HepG2 (cell line): ENCODE measurements around the gene CEACAM4. TPM values are rescaled to one million over a fixed set of nuclear protein-coding genes. Genes with fewer than 3 reads are reported as not detected.

Experiments
- ATAC-seq: fragments of 200-7000 bp; cut with Tn5 transposase; 3 replicates; pipeline ENCODE4 v1.9.1; 2020; ENCODE audit warnings: mild to moderate bottlenecking, moderate library complexity
- BruUV-seq: library from RNA; stranded (reverse); fragments of 400-500 nt; replicated peaks from 2 replicates; lab custom pipeline; 2021; lab: Mats Ljungman, UMichigan
- CTCF ChIA-PET: fragments of 300-600 bp; formaldehyde crosslinking; extraction: SDS; loops from one replicate; lab custom pipeline; 2021; ENCODE audit warnings: low total read pairs, inconsistent platforms, low intra/inter-chr PET ratio; lab: Yijun Ruan, JAX
- POLR2A ChIA-PET: fragments of 350-600 bp; sonication (Branson Sonifier 250); formaldehyde crosslinking; loops from one replicate; lab custom pipeline; 2020; ENCODE audit warnings: antibody characterized with exemption, inconsistent platforms; lab: Yijun Ruan, JAX
- DNase-seq: peaks from one replicate; pipeline ENCODE4 v3.0.0-alpha.2; 2015; ENCODE audit warnings: low spot score
- FAIRE-seq: peaks from 3 replicates; lab custom pipeline; 2011; peaks lifted over from hg19 to GRCh38; lab: Jason Lieb, UNC
- H2AFZ ChIP-seq: one replicate; pipeline ENCODE4 v1.6.1; 2011; ENCODE audit warnings: low read length, inconsistent platforms
- H3K27ac ChIP-seq: fragments of 300-600 bp; 3 replicates; pipeline ENCODE4 v1.8.0; 2011; ENCODE audit warnings: mixed run types, mild to moderate bottlenecking, mixed read lengths, low read length, inconsistent platforms; ENCODE audit not compliant: insufficient read depth; ENCODE audit errors: extremely low read length
- H3K27me3 ChIP-seq, 2 experiments: fragments of 200-600 bp in 1 of 2; 2 replicates in 1 of 2; 3 replicates in 1 of 2; pipeline versions ENCODE4 v1.6.0 to v1.8.0; 2011; ENCODE audit warnings: low read length in 2 of 2, mild to moderate bottlenecking in 2 of 2, moderate library complexity in 2 of 2, inconsistent platforms in 1 of 2; ENCODE audit not compliant: insufficient read depth in 2 of 2, control insufficient read depth in 1 of 2
- H3K36me3 ChIP-seq, 2 experiments: fragments of 200-600 bp in 1 of 2; replicated peaks in 1 of 2; 2 replicates in 1 of 2; 3 replicates in 1 of 2; pipeline versions ENCODE4 v1.5.1 to v1.8.0; 2011; ENCODE audit warnings: low read length in 2 of 2, inconsistent platforms in 1 of 2; ENCODE audit not compliant: insufficient read depth in 2 of 2, control insufficient read depth in 1 of 2
- H3K4me1 ChIP-seq: 2 replicates; pipeline ENCODE4 v1.5.1; 2012; ENCODE audit warnings: low read length, inconsistent platforms; ENCODE audit not compliant: insufficient read depth
- H3K4me2 ChIP-seq: 2 replicates; pipeline ENCODE4 v1.6.0; 2011; ENCODE audit warnings: low read depth, low read length, inconsistent platforms
- H3K4me3 ChIP-seq, 3 experiments: fragments of 200-600 bp in 1 of 3; sonication (generic), shearing (Covaris generic) in 1 of 3; replicated peaks in 1 of 3; 2 replicates each; pipeline ENCODE4 v1.5.1; 2011 to 2016; ENCODE audit warnings: low read length in 3 of 3, inconsistent platforms in 2 of 3, low read depth in 2 of 3, mild to moderate bottlenecking in 2 of 3, control low read depth in 1 of 3, mixed read lengths in 1 of 3; ENCODE audit not compliant: insufficient read depth in 1 of 3
- H3K79me2 ChIP-seq: one replicate; pipeline ENCODE4 v1.6.1; 2011; ENCODE audit warnings: low read length, inconsistent platforms; ENCODE audit not compliant: insufficient read depth
- H3K9ac ChIP-seq: 2 replicates; pipeline ENCODE4 v1.6.0; 2011; ENCODE audit warnings: mild to moderate bottlenecking, low read depth, low read length, inconsistent platforms; ENCODE audit not compliant: insufficient read depth
- H3K9me3 ChIP-seq: 2 replicates; pipeline ENCODE4 v1.5.1; 2012; ENCODE audit warnings: mild to moderate bottlenecking, low read length
- H4K20me1 ChIP-seq: 2 replicates; pipeline ENCODE4 v1.6.0; 2011; ENCODE audit warnings: inconsistent platforms, mild to moderate bottlenecking, low read length, moderate library complexity; ENCODE audit not compliant: insufficient read depth
- CEBPG ChIP-seq: IDR thresholded peaks from 2 replicates; pipeline ENCODE4 v1.6.1; 2016
- CTCF ChIP-seq: sonication (generic); formaldehyde crosslinking; IDR thresholded peaks from 2 replicates; pipeline ENCODE4 v1.5.0; 2020; ENCODE audit warnings: mild to moderate bottlenecking, missing genetic modification reagents, moderate library complexity
- FOXO1 ChIP-seq: sonication (generic); formaldehyde crosslinking; IDR thresholded peaks from 2 replicates; pipeline ENCODE4 v1.4.0; 2020; ENCODE audit warnings: missing genetic modification reagents
- FOXP1 ChIP-seq, 2 experiments: fragments of 450-650 bp in 1 of 2; IDR thresholded peaks; 2 replicates each; pipeline ENCODE4 v1.6.1; 2017 to 2018; ENCODE audit warnings: antibody characterized with exemption in 1 of 2
- GABPB1 ChIP-seq: IDR thresholded peaks from 2 replicates; pipeline ENCODE4 v1.6.1; 2016; ENCODE audit warnings: mild to moderate bottlenecking, missing genetic modification reagents, moderate library complexity, missing compliant biosample characterization
- MIER2 ChIP-seq: IDR thresholded peaks from 2 replicates; pipeline ENCODE4 v1.6.1; 2016; ENCODE audit warnings: missing biosample characterization, missing genetic modification reagents
- MIXL1 ChIP-seq: IDR thresholded peaks from 2 replicates; pipeline ENCODE4 v1.6.1; 2016
- RELA ChIP-seq: sonication (generic); formaldehyde crosslinking; IDR thresholded peaks from 2 replicates; pipeline ENCODE4 v1.4.0; 2020; ENCODE audit warnings: missing genetic modification reagents
- STAG1 ChIP-seq: sonication (generic); formaldehyde crosslinking; IDR thresholded peaks from 2 replicates; pipeline ENCODE4 v1.4.0; 2020; ENCODE audit warnings: missing genetic modification reagents
- TEAD3 ChIP-seq: optimal IDR thresholded peaks from 2 replicates; pipeline ENCODE3; 2016; ENCODE audit warnings: borderline replicate concordance
- XRCC5 ChIP-seq: fragments of 200-400 bp; formaldehyde crosslinking; optimal IDR thresholded peaks from 2 replicates; pipeline ENCODE3; 2017; ENCODE audit warnings: mild to moderate bottlenecking, low read length
- WGBS: methylation state at CpG from one replicate; pipeline ENCODE4 v1.1.6; 2017; ENCODE audit warnings: low lambda C conversion rate; 5-methylcytosine and 5-hydroxymethylcytosine counted together
- in situ Hi-C: cut with HindIII; loops from 2 replicates; pipeline ENCODE4 v1.10.0; 2017; ENCODE audit warnings: low pct_unique_long_range_greater_than_20kb; ENCODE audit not compliant: extremely low pct_ligation_motif_present
- intact Hi-C: fragments of 100-400 bp; cut with micrococcal nuclease; formaldehyde crosslinking; loops from one replicate; pipeline ENCODE4 v1.10.0; 2022; ENCODE audit not compliant: unreplicated experiment
- polyA plus RNA-seq, 8 experiments: library from polyadenylated mRNA; depleted of rRNA in 3 of 8; stranded (reverse) in 7 of 8; unstranded in 1 of 8; fragments of >200 nt; fragmentation: Illumina TruSeq in 4 of 8; extraction: Trizol in 4 of 8; gene quantifications; 2 replicates each; pipeline versions ENCODE4 v1.2.1 to v1.2.3, GENCODE V29; 2011 to 2016; ENCODE audit warnings: low read depth in 4 of 8, missing spikeins in 1 of 8, mixed read lengths in 1 of 8; ENCODE audit not compliant: insufficient read depth in 1 of 8
- total RNA-seq, 5 experiments: library from RNA; depleted of rRNA; stranded (reverse); fragments of >200 nt; fragmentation: Illumina TruSeq; extraction: Trizol; gene quantifications; 2 replicates each; pipeline ENCODE4 v1.2.3, GENCODE V29; 2016; ENCODE audit warnings: low read depth in 1 of 5

Gene CEACAM4
- total and polyA plus RNA-seq, 2 of the 13 experiments (the other 11 are each of a cell fraction or from before 2014, with no cell fraction given): not detected

- Histone ChIP-seq H3K27ac (no peak overlapping the region), H4K20me1 (no peaks in the 10 kb centered on the region), H3K9ac (no peak overlapping the region), H3K79me2 (no peaks in the 10 kb centered on the region), H3K4me2 (no peak overlapping the region), H2AFZ (no peak overlapping the region), H3K4me3 (no peak overlapping the region), H3K4me1 (no peaks in the 10 kb centered on the region), H3K9me3 (no peaks in the 10 kb centered on the region), H3K36me3 (no peaks in the 10 kb centered on the region), H3K27me3 (peaks cover 0 to 9% of the 10 kb centered on the region in 2 experiments; a peak in 1 of 5 replicates)
- intact Hi-C loops: no loop called here
- ChIA-PET POLR2A (no interaction called here), CTCF (no interaction called here)
- 3% methylated on average over 10 of the region's 10 CpGs for whole genome bisulfite sequencing
- ATAC-seq (peak; percentile 77), FAIRE-seq (peak; percentile 86), DNase-seq (peak; percentile 39)
- no TSS peak for BruUV-seq
- in situ Hi-C loops: no loop called here
- TF ChIP-seq RELA (CRISPR knock-in tag) (0 out of 2 replicates have a peak, but pooled peaks have one; percentile 32), CEBPG (peak; percentile 36; the same call in 1 of the 2 replicates), MIER2 (CRISPR knock-in tag) (0 out of 2 replicates have a peak, but pooled peaks have one; percentile 59), XRCC5 (peak; percentile 69), MIXL1 (no peak), TEAD3 (CRISPR knock-in tag) (peak; percentile 18), CTCF (peak; percentile 81), FOXP1 (IDR thresholded peaks at IDR 0.05) (no peak), FOXP1 (CRISPR knock-in tag; IDR thresholded peaks at IDR 0.05) (peak; percentile 28; the same call in 1 of the 2 replicates), STAG1 (0 out of 2 replicates have a peak, but pooled peaks have one; percentile 25), FOXO1 (CRISPR knock-in tag) (0 out of 2 replicates have a peak, but pooled peaks have one; percentile 20), GABPB1 (CRISPR knock-in tag) (no peak)
These were observed 29.3 kb downstream of the CEACAM4 start for GRCh38 chr19:41597600-41598041.
